Small intestine (tissue), 7 donors: Measurements from ENCODE around the gene GAD1. TPM values are rescaled to one million over a fixed set of nuclear protein-coding genes. Genes with fewer than 3 reads are reported as not detected.

Source experiments
- DNase-seq, 2 donors: peaks; one replicate each; pipeline versions ENCODE4 v3.0.0 to v3.0.0-alpha.2; 2013
- FAIRE-seq: peaks from 2 replicates; lab custom pipeline; 2012; peaks lifted over from hg19 to GRCh38; lab: Jason Lieb, UNC
- H3K27ac ChIP-seq, 3 donors: one replicate each; pipeline ENCODE4 v1.5.1; 2013; ENCODE audit warnings: low read length in 2 of 3, mild to moderate bottlenecking in 2 of 3, control low read depth in 1 of 3, inconsistent platforms in 1 of 3, low read depth in 1 of 3, moderate library complexity in 1 of 3
- H3K27me3 ChIP-seq, 3 donors: one replicate each; pipeline ENCODE4 v1.6.1; 2013; ENCODE audit warnings: low read length in 3 of 3, inconsistent platforms in 1 of 3; ENCODE audit not compliant: control insufficient read depth in 3 of 3, insufficient read depth in 3 of 3
- H3K36me3 ChIP-seq, 3 donors: one replicate each; pipeline ENCODE4 v1.6.1; 2013; ENCODE audit warnings: low read length in 3 of 3, inconsistent platforms in 1 of 3, low read depth in 1 of 3, mild to moderate bottlenecking in 1 of 3, moderate library complexity in 1 of 3; ENCODE audit not compliant: control insufficient read depth in 3 of 3, insufficient read depth in 2 of 3
- H3K4me1 ChIP-seq, 3 donors: one replicate each; pipeline ENCODE4 v1.6.1; 2013; ENCODE audit warnings: low read length in 2 of 3, inconsistent platforms in 1 of 3, low read depth in 1 of 3, mild to moderate bottlenecking in 1 of 3, moderate library complexity in 1 of 3; ENCODE audit not compliant: control insufficient read depth in 3 of 3, insufficient read depth in 2 of 3
- H3K4me3 ChIP-seq, 3 donors: one replicate each; pipeline ENCODE4 v1.5.1; 2013; ENCODE audit warnings: low read length in 3 of 3, control low read depth in 1 of 3, inconsistent platforms in 1 of 3, low read depth in 1 of 3, mild to moderate bottlenecking in 1 of 3, moderate library complexity in 1 of 3
- H3K9me3 ChIP-seq, 2 donors: one replicate each; pipeline ENCODE4 v1.6.1; 2013; ENCODE audit warnings: low read depth in 1 of 2, low read length in 1 of 2; ENCODE audit not compliant: control insufficient read depth in 2 of 2, insufficient read depth in 1 of 2
- WGBS, 3 donors: extraction: QIAGEN DNeasy Blood & Tissue Kit; methylation state at CpG; one replicate each; pipeline ENCODE4 v1.1.7; 2013; 5-methylcytosine and 5-hydroxymethylcytosine counted together
- polyA plus RNA-seq, 4 donors: library from polyadenylated mRNA; stranded (reverse) in 3 of 4; unstranded in 1 of 4; fragments of 200-250 nt in 3 of 4; fragments of 120-200 nt in 1 of 4; gene quantifications; one replicate each; pipeline versions ENCODE4 v1.2.1 to v1.2.3, GENCODE V29; 2013
- donor health status: healthy with polysubstance abuse.
- donor health status: control.
- donor health status: control.
- donor health status: Bipolar disorder and iron deficiency.
- donor health status: healthy.

The GAD1 gene
- polyA plus RNA-seq, 4 donors: 0.07 to 0.21 TPM; not detected in 2

- Histone ChIP-seq H3K4me1 (peaks cover 8 to 35% (median 15%) of the 10 kb centered on the region in 3 donors), H3K9me3 (peaks cover 0 to 2% of the 10 kb centered on the region in 2 donors), H3K27me3 (peaks cover 18 to 98% (median 55%) of the 10 kb centered on the region in 3 donors), H3K4me3 (no peak overlapping the region), H3K27ac (no peak overlapping the region), H3K36me3 (no peaks in the 10 kb centered on the region)
- FAIRE-seq (no peak), DNase-seq (peak in 1 of 2 donors; percentile 24)
- WGBS, 3 donors: 9 to 14% (median 10%) methylated on average over 44 to 45 of the region's 45 CpGs
Measured at GRCh38 chr2:170819680-170820664, 3.3 kb downstream of the GAD1 start.

- WGBS, 3 donors: 11 to 18% (median 11%) methylated on average over 18 of the region's 18 CpGs
- H3K4me3 ChIP-seq: peak overlapping the region in 1 of 3 donors; percentile 18
- FAIRE-seq: no peak
Measured at GRCh38 chr2:170820757-170821530, 4.3 kb downstream of the GAD1 start.

GRCh38 chr2:170821531-170822289 is 5.0 kb downstream of the GAD1 start:
- FAIRE-seq: no peak
- WGBS, 3 donors: 11 to 28% (median 17%) methylated on average over 40 of the region's 40 CpGs
- Histone ChIP-seq H3K27me3 (peaks cover 12 to 95% (median 54%) of the 10 kb centered on the region in 3 donors), H3K4me1 (peaks cover 8 to 26% (median 10%) of the 10 kb centered on the region in 3 donors), H3K4me3 (no peak overlapping the region), H3K36me3 (no peaks in the 10 kb centered on the region), H3K27ac (no peak overlapping the region), H3K9me3 (peaks cover 0 to 2% of the 10 kb centered on the region in 2 donors)
- DNase-seq: peak in 1 of 2 donors; percentile 6

More at GRCh38 chr2:170820757-170821530, 4.3 kb downstream of the GAD1 start:
- peaks cover 0 to 2% of the 10 kb centered on the region in 2 donors for H3K9me3 ChIP-seq
- H3K4me1 ChIP-seq: peaks cover 8 to 33% (median 15%) of the 10 kb centered on the region in 3 donors
- no peaks in the 10 kb centered on the region for H3K36me3 ChIP-seq
- H3K27ac ChIP-seq: no peak overlapping the region
- DNase-seq: peak; percentile 36 to 58
- H3K27me3 ChIP-seq: peaks cover 12 to 98% (median 54%) of the 10 kb centered on the region in 3 donors

- Histone ChIP-seq H3K36me3 (no peaks in the 10 kb centered on the region), H3K27me3 (peaks cover 7 to 91% (median 58%) of the 10 kb centered on the region in 3 donors), H3K4me1 (peaks cover 4 to 18% (median 8%) of the 10 kb centered on the region in 3 donors), H3K4me3 (no peak overlapping the region), H3K27ac (no peak overlapping the region), H3K9me3 (peaks cover 0 to 2% of the 10 kb centered on the region in 2 donors)
- FAIRE-seq: no peak
- peak in 1 of 2 donors; percentile 21 for DNase-seq
- 15 to 28% (median 28%) methylated on average over 40 to 43 of the region's 43 CpGs for WGBS, 3 donors
Measured at GRCh38 chr2:170822290-170823087, 5.8 kb downstream of the GAD1 start.

GRCh38 chr2:170823088-170823897 is 6.6 kb downstream of the GAD1 start:
- DNase-seq: peak in 1 of 2 donors; percentile 18
- Histone ChIP-seq H3K36me3 (no peaks in the 10 kb centered on the region), H3K4me1 (peaks cover 4 to 12% (median 8%) of the 10 kb centered on the region in 3 donors), H3K9me3 (peaks cover 0 to 2% of the 10 kb centered on the region in 2 donors), H3K27ac (no peak overlapping the region), H3K4me3 (no peak overlapping the region), H3K27me3 (peaks cover 6 to 83% (median 56%) of the 10 kb centered on the region in 3 donors)
- no peak for FAIRE-seq
- 7 to 25% (median 14%) methylated on average over 49 to 61 of the region's 61 CpGs for WGBS, 3 donors

GRCh38 chr2:170823898-170824215 is 7.2 kb downstream of the GAD1 start:
- H3K27me3 ChIP-seq: peaks cover 6 to 77% (median 51%) of the 10 kb centered on the region in 3 donors
- FAIRE-seq: no peak
- WGBS, 3 donors: 19 to 35% (median 32%) methylated on average over 11 of the region's 11 CpGs
- H3K27ac ChIP-seq: no peak overlapping the region
- H3K9me3 ChIP-seq: peaks cover 0 to 2% of the 10 kb centered on the region in 2 donors
- no peaks in the 10 kb centered on the region for H3K36me3 ChIP-seq
- DNase-seq: peak in 1 of 2 donors; percentile 14
- H3K4me3 ChIP-seq: no peak overlapping the region
- H3K4me1 ChIP-seq: peaks cover 4 to 8% (median 7%) of the 10 kb centered on the region in 3 donors
